ENCODE data around the gene MLANA.

DNA sequence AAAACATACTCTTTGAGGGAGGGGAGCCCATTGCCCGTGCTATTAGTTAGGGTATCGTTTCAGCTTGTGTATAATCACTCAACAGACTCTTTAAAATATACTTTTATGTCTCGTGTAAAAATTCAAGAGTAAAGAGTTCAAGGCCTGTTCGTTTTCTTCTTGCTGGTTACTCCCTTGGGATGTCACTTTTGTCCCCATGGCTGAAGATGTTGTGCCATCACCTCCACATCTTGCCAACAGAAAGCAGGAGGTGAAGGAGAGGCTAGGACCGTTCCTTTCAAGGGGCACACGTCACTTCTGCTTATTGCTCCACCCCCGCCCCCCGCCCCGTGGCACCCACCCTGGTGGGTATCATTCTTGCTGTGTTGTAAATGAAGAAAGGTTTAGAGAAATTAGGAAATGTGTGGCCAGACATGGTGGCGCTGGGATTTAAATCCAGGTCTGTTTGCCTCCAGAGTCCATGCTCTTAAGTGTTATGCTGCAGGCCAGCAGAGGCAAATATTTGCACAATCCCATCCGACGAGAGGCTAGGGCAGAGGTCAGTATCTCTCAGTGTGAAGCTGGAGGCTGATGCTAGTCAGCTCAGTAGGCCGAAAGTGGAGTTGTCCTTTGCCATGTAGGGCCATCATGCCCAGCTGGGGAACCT lies 3.0 kb downstream of the MLANA start:
- TF ChIP-seq FOXP4 (CRISPR knock-in tag; IDR thresholded peaks at IDR 0.05) (no peak), RELA (CRISPR knock-in tag; IDR thresholded peaks at IDR 0.05; ENCODE audit: borderline replicate concordance) (no peak)
